SK-N-MC (cell line): ENCODE data around the gene STX17.
A peak's percentile ranks its signal among the peaks of the same experiment; 100 is the strongest.

Source experiments
- DNase-seq: peaks from one replicate; pipeline ENCODE4 v3.0.0-alpha.2; 2011; ENCODE audit warnings: low read depth, low spot score
- H3K27ac ChIP-seq: fragments of 200-600 bp; sonication (generic); 2 replicates; pipeline ENCODE4 v1.5.1; 2016; ENCODE audit warnings: mixed run types
- H3K36me3 ChIP-seq: fragments of 200-600 bp; sonication (generic); 2 replicates; pipeline ENCODE4 v1.6.1; 2017; ENCODE audit warnings: antibody characterized with exemption, low read length, mixed read lengths; ENCODE audit not compliant: insufficient read depth
- H3K4me3 ChIP-seq: fragments of 200-600 bp; sonication (generic); 2 replicates; pipeline ENCODE4 v1.5.1; 2016
- H3K9ac ChIP-seq: fragments of 200-600 bp; sonication (generic); 2 replicates; pipeline ENCODE4 v1.8.0; 2017; ENCODE audit warnings: mixed run types, mixed read lengths; ENCODE audit not compliant: insufficient read length
- H3K9me3 ChIP-seq: fragments of 200-600 bp; sonication (generic); 2 replicates; pipeline ENCODE4 v1.6.1; 2017; ENCODE audit warnings: low read depth, mild to moderate bottlenecking, antibody characterized with exemption, low read length, moderate library complexity, mixed read lengths
- EZH2 ChIP-seq: fragments of 200-600 bp; sonication (generic); IDR thresholded peaks from one replicate; pipeline ENCODE4 v1.6.1; 2017; ENCODE audit warnings: antibody characterized with exemption
- FOXP2 ChIP-seq: optimal IDR thresholded peaks from 2 replicates; pipeline ENCODE3; 2011; ENCODE audit warnings: mild to moderate bottlenecking, moderate library complexity; ENCODE audit not compliant: insufficient read depth; ENCODE audit errors: extremely low read length, control extremely low read depth
- POLR2AphosphoS5 ChIP-seq: IDR thresholded peaks from 2 replicates; pipeline ENCODE4 v1.6.1; 2012; ENCODE audit warnings: mild to moderate bottlenecking, low read depth, low read length, borderline replicate concordance

STX17 gene

DNA sequence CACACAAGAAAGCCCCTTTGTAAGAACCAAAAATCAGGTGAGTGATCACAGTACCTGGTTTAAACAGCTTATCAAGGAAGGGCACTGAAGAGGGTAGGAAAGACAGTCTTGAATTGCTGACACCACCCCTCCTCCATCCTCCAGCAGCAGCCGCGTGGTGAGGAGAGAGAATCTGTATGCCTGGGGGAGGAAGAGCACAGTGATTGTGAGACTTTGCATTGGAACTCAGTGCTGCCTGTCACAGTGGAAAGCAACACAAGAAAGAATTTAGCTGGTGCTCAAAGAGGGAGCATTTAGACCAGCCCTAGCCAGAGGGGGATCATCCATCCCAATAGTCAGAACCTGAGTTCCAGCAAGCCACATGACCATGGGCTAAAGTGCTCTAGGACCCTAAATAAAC is 11.6 kb upstream of the STX17 start:
- Histone ChIP-seq H3K9me3 (no peaks in the 10 kb centered on the region), H3K36me3 (no peaks in the 10 kb centered on the region), H3K4me3 (no peak overlapping the region), H3K9ac (no peak overlapping the region), H3K27ac (no peak overlapping the region)
- TF ChIP-seq EZH2 (no peak), FOXP2 (no peak), POLR2AphosphoS5 (no peak)
- no peak for DNase-seq

DNA sequence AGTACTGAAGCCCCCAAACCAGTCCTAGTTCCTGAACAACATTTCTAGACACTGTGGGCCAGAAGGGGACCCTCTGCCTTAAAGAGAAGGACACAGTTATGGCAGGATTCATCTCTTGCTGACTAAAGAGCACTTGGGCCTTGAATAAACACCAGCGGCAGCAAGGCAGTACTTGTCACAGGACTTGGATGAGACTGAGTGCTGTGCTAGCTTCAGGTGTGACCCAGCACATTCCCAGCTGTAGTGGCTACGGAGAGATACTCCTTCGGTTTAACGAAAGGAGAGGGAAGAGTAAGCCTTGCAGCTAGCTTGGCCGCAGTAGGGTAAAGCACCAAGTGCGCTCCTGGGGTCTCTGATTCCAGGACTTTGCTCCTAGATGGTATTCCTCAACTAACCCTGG is 10.9 kb upstream of the STX17 start:
- Histone ChIP-seq H3K9me3 (no peaks in the 10 kb centered on the region), H3K27ac (no peak overlapping the region), H3K36me3 (no peaks in the 10 kb centered on the region), H3K4me3 (no peak overlapping the region), H3K9ac (no peak overlapping the region)
- no peak for TF ChIP-seq POLR2AphosphoS5
- no peak for TF ChIP-seq FOXP2
- no peak for TF ChIP-seq EZH2
- DNase-seq = no peak

DNA sequence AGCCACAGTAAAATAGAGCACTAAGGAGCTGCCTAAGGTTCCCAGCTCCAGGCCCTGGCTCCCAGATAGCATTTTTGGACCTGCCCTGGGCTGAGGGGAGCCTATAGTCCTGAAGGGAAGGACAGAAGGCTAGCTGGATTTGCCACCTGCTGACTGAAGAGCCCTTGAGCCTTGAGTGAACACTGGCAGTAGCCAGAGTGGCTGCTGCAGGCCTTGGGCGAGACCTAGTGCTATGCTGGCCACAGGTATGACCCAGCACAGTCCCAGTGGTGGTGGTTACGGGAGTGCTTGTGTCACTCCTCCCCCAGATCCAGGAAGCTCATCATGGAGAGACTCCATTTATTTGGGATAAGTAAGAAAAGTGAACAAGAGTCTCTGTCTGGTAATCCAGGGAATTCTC is 10.3 kb upstream of the STX17 start:
- Histone ChIP-seq H3K4me3 (no peak overlapping the region), H3K36me3 (no peaks in the 10 kb centered on the region), H3K9me3 (no peaks in the 10 kb centered on the region), H3K9ac (no peak overlapping the region), H3K27ac (no peak overlapping the region)
- TF ChIP-seq FOXP2 (no peak), EZH2 (no peak), POLR2AphosphoS5 (no peak)
- DNase-seq = no peak

DNA sequence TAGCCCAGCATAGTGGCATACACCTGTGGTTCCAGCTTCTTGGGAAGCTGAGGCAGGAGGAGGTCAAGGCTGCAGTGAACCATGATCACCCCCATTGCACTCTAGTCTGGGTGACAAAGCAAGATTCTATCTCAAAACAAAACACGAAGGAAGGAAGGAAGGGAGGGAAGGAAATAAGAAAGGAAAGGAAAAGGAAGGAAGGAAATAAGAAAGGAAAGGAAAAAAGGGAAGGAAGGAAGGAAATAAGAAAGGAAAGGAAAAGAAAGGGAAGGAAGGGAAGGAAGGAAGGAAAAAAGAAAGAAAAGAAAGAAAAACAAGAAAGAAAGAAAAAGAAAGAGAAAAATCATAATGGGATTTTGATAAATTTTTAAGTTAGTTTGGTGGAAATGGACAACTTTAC is 3.1 kb upstream of the STX17 start:
- no peaks in the 10 kb centered on the region for H3K36me3 ChIP-seq
- no peak overlapping the region for H3K27ac ChIP-seq
- no peak for DNase-seq
- no peak overlapping the region for H3K9ac ChIP-seq
- H3K9me3 ChIP-seq = no peaks in the 10 kb centered on the region
- H3K4me3 ChIP-seq = no peak overlapping the region
- TF ChIP-seq FOXP2 = no peak
- TF ChIP-seq EZH2 = no peak
- no peak for TF ChIP-seq POLR2AphosphoS5

DNA sequence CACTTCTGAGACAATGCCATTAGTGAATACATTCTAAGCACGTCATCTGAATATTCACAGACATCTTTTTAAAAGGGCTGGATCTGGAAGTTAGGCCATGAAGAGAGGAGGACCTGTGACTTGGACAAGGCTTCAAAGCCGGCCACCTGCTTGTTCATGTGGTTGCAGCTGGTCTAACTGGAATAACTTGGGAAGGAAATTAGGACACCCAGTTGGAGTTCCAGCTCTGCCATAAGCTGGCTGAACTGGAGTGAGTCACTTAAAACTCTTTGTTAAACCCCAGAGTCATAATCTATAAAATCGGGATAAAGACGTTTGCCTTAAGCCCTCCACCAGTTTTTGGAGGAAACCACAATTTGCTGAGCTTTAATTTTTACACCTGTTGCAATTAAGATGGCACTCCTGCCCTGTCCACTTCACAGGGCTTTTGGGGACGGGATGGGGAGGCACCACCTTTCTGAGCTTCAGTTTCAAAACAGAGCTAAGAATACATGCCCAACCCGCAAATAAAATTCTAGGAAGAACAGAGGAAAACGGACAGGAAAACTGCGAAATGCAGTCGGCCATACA is 536 bp upstream of the STX17 start:
- Histone ChIP-seq H3K9me3 (no peaks in the 10 kb centered on the region), H3K4me3 (peak overlapping the region; percentile 94), H3K27ac (no peak overlapping the region; the same call in 1 of the 2 replicates), H3K36me3 (no peaks in the 10 kb centered on the region), H3K9ac (peak overlapping the region; percentile 40)
- no peak for TF ChIP-seq POLR2AphosphoS5
- no peak for TF ChIP-seq EZH2
- no peak for DNase-seq

DNA sequence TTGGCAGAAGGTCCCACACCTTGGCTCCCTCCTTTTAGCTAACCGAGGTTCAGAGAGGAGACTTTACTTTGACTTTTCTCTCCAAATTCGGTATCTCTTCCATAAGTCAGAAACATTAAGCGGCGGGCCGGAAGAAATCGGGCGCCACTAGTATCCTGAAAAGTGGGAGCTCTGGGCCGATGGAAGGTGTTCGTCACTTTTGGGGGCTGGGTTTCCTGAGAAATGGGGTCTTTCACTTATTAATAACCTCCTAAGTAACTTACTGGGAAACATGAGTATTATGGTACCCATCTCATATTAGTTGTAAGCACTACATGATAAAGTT is 716 bp downstream of the STX17 start:
- no peaks in the 10 kb centered on the region for H3K36me3 ChIP-seq
- no peak for DNase-seq
- peak overlapping the region; percentile 90 for H3K9ac ChIP-seq
- TF ChIP-seq POLR2AphosphoS5 (no peak), EZH2 (no peak), FOXP2 (no peak)
- peak overlapping the region; percentile 94 for H3K4me3 ChIP-seq
- no peaks in the 10 kb centered on the region for H3K9me3 ChIP-seq
- H3K27ac ChIP-seq = 0 out of 2 replicates have a peak overlapping the region, but pooled peaks have one; percentile 84

DNA sequence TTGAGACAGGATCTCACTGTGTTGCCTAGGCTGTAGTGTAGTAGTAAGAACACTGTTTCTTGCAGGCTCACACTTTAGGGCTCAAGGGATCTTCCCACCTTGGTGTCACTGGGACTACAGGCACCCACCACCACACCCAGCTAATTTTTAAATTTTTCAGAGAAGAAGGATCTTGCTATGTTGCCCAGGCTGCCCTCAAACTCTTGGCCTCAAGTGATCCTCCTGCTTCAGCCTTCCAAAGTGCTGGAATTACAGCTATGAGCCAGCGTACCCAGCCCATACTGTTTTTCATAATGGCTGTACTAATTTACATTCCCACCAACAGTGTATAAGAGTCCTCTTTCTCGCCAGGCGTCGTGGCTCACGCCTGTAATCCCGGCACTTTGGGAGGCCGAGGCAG is 5.1 kb downstream of the STX17 start:
- no peak overlapping the region for H3K9ac ChIP-seq
- H3K4me3 ChIP-seq = no peak overlapping the region
- DNase-seq = no peak
- TF ChIP-seq FOXP2 = no peak
- no peak for TF ChIP-seq POLR2AphosphoS5
- no peak for TF ChIP-seq EZH2
- no peak overlapping the region for H3K27ac ChIP-seq
- peaks cover 14% of the 10 kb centered on the region for H3K36me3 ChIP-seq
- H3K9me3 ChIP-seq = no peaks in the 10 kb centered on the region

DNA sequence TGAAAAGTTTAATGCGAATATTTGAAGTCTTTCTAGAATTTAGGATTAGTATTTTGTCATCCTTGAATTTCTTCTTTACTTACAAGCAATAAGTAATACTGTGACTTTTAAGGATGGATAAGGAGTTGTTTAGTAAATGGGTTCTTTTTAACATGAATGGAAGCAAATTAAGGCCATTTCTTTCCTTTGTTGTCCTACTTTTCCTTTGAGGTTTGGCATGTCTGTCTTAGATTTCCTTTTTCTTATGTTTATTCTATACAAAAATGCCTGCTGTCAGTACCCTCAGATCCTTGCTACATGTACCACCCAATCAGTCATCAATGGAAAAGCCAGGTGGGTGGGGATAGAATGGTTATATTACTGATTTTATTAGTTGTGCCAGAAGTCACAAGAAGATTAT is 10.2 kb downstream of the STX17 start:
- Histone ChIP-seq H3K9ac (no peak overlapping the region), H3K4me3 (no peak overlapping the region), H3K36me3 (peaks cover 37% of the 10 kb centered on the region), H3K9me3 (no peaks in the 10 kb centered on the region), H3K27ac (no peak overlapping the region)
- DNase-seq = no peak
- no peak for TF ChIP-seq POLR2AphosphoS5
- no peak for TF ChIP-seq EZH2
- TF ChIP-seq FOXP2 = no peak

DNA sequence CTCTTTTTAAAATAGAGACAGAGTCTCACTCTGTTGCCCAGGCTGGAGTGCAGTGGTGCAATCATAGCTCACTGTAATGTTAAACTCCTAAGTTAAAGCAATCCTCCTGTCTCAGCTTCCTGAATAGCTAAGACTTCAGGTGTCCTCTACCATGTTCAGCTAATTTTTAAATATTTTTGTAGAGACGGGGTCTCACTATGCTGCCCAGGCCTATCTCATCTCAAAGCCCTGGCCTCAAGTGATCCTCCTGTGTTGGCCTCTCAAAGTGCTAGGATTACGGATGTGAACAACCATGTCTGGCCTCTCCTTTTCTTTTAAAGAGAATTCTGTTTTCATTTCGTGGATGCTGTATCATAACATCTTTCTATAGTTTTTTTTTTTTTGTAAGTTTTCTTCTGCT is 11.7 kb downstream of the STX17 start:
- no peak for DNase-seq
- no peaks in the 10 kb centered on the region for H3K9me3 ChIP-seq
- no peak overlapping the region for H3K27ac ChIP-seq
- TF ChIP-seq EZH2 = no peak
- no peak for TF ChIP-seq FOXP2
- TF ChIP-seq POLR2AphosphoS5 = no peak
- peaks cover 49% of the 10 kb centered on the region for H3K36me3 ChIP-seq
- no peak overlapping the region for H3K9ac ChIP-seq
- no peak overlapping the region for H3K4me3 ChIP-seq
